Stimulated activated CD8-positive, alpha-beta memory T cell treated with anti-CD3 and anti-CD28 coated beads, Interleukin-15, amount 100 ng/mL, for 1 hour (primary cell): ENCODE results near the gene ATE1.

Experiments used
- DNase-seq: peaks from one replicate; pipeline ENCODE4 v3.0.0-alpha.2; 2020; ENCODE audit warnings: low read depth

The ATE1 gene

GRCh38 chr10:121694966-121695643 is 232.7 kb downstream of the ATE1 start:
- no peak for DNase-seq

- DNase-seq = no peak
These were observed 233.4 kb downstream of the ATE1 start for GRCh38 chr10:121694327-121694965.

- DNase-seq = no peak
These were observed 235.2 kb downstream of the ATE1 start for GRCh38 chr10:121692626-121693025.

- DNase-seq = no peak
These were observed 236.9 kb downstream of the ATE1 start for GRCh38 chr10:121690970-121691369.
